ENCODE results near the gene ACTL7B. TPM values are rescaled to one million over a fixed set of nuclear protein-coding genes. Genes with fewer than 3 reads are reported as not detected.

Gene ACTL7B
- polyA plus RNA-seq, 3 donors: 0.05 TPM; not detected in 2

GRCh38 chr9:108816037-108816436 is 39.7 kb downstream of the ACTL7B start:
- Histone ChIP-seq H3K4me2 (replicated peaks; ENCODE audit: extremely low read depth, low read length, poor library complexity, severe bottlenecking) (peak overlapping the region; percentile 62), H3K79me2 (ENCODE audit: insufficient read depth, low read length) (no peaks in the 10 kb centered on the region), H3K4me3 (replicated peaks in 1 of 3; ENCODE audit: low read depth in 2 of 3, low read length in 3 of 3) (peak overlapping the region in 1 of 3 experiments; percentile 57), H3K36me3 (replicated peaks in 1 of 2; ENCODE audit: control insufficient read depth in 1 of 2, insufficient read depth in 2 of 2, low read length in 2 of 2) (no peaks in the 10 kb centered on the region), H3K27me3 (ENCODE audit: control insufficient read depth in 2 of 2, insufficient read depth in 2 of 2, low read length in 2 of 2) (no peaks in the 10 kb centered on the region), H3K9me3 (replicated peaks in 1 of 2; ENCODE audit: control insufficient read depth in 1 of 2, insufficient read depth in 1 of 2, low read length in 2 of 2) (no peaks in the 10 kb centered on the region), H4K20me1 (ENCODE audit: insufficient read depth, low read length) (no peaks in the 10 kb centered on the region), H2AFZ (ENCODE audit: insufficient read depth, low read depth, low read length, poor library complexity, severe bottlenecking) (peak overlapping the region; percentile 58), H3K4me1 (ENCODE audit: control insufficient read depth in 1 of 2, insufficient read depth in 2 of 2, low read length in 2 of 2) (peaks cover 44 to 61% of the 10 kb centered on the region in 2 donors), H3K27ac (ENCODE audit: low read depth in 1 of 2, low read length in 2 of 2) (peak overlapping the region in 1 of 2 donors; percentile 38), H3K9ac (ENCODE audit: insufficient read depth, low read length, poor library complexity, severe bottlenecking) (no peak overlapping the region)
- 0% methylated on average over 4 of the region's 10 CpGs for WGBS (ENCODE audit: insufficient coverage)
- peak; percentile 37 to 46 (median 41) for DNase-seq
- Mint-ChIP-seq H3K4me1 (peaks cover 48% of the 10 kb centered on the region), H3K9me3 (peaks cover 1 to 14% (median 6%) of the 10 kb centered on the region in 7 donors), H3K27me3 (ENCODE audit: low read depth in 3 of 3) (peaks cover 0 to 2% (median 2%) of the 10 kb centered on the region in 3 donors), H3K4me3 (peak overlapping the region; percentile 57 to 77), H3K36me3 (peaks cover 0 to 4% of the 10 kb centered on the region in 2 donors), H3K27ac (peak overlapping the region; percentile 24 to 83 (median 50))
- intact Hi-C loops (cut with micrococcal nuclease): no loop called here
- no peak for TF ChIP-seq CTCF (IDR thresholded peaks at IDR 0.05)

GRCh38 chr9:108815156-108815555 is 40.6 kb downstream of the ACTL7B start:
- WGBS (ENCODE audit: insufficient coverage): 87% methylated on average over 3 of the region's 3 CpGs

More at GRCh38 chr9:108815156-108815555, 40.6 kb downstream of the ACTL7B start:
- peaks cover 0 to 4% of the 10 kb centered on the region in 2 donors for H3K36me3 Mint-ChIP-seq
- Histone ChIP-seq H3K79me2 (ENCODE audit: insufficient read depth, low read length) (no peaks in the 10 kb centered on the region), H3K9ac (ENCODE audit: insufficient read depth, low read length, poor library complexity, severe bottlenecking) (no peak overlapping the region), H4K20me1 (ENCODE audit: insufficient read depth, low read length) (no peaks in the 10 kb centered on the region), H3K4me2 (replicated peaks; ENCODE audit: extremely low read depth, low read length, poor library complexity, severe bottlenecking) (no peak overlapping the region), H3K4me1 (ENCODE audit: control insufficient read depth in 1 of 2, insufficient read depth in 2 of 2, low read length in 2 of 2) (peaks cover 39 to 52% of the 10 kb centered on the region in 2 donors), H3K27me3 (ENCODE audit: control insufficient read depth in 2 of 2, insufficient read depth in 2 of 2, low read length in 2 of 2) (no peaks in the 10 kb centered on the region), H3K4me3 (replicated peaks in 1 of 3; ENCODE audit: low read depth in 2 of 3, low read length in 3 of 3) (no peak overlapping the region), H3K27ac (ENCODE audit: low read depth in 1 of 2, low read length in 2 of 2) (no peak overlapping the region), H3K36me3 (replicated peaks in 1 of 2; ENCODE audit: control insufficient read depth in 1 of 2, insufficient read depth in 2 of 2, low read length in 2 of 2) (no peaks in the 10 kb centered on the region), H3K9me3 (replicated peaks in 1 of 2; ENCODE audit: control insufficient read depth in 1 of 2, insufficient read depth in 1 of 2, low read length in 2 of 2) (no peaks in the 10 kb centered on the region), H2AFZ (ENCODE audit: insufficient read depth, low read depth, low read length, poor library complexity, severe bottlenecking) (no peak overlapping the region)
- no peak for TF ChIP-seq CTCF (IDR thresholded peaks at IDR 0.05)
- no peak overlapping the region for H3K4me3 Mint-ChIP-seq
- peaks cover 40% of the 10 kb centered on the region for H3K4me1 Mint-ChIP-seq
- intact Hi-C loops (cut with micrococcal nuclease): no loop called here
- peaks cover 1 to 14% (median 6%) of the 10 kb centered on the region in 7 donors for H3K9me3 Mint-ChIP-seq
- H3K27me3 Mint-ChIP-seq (ENCODE audit: low read depth in 3 of 3): peaks cover 0 to 2% (median 0%) of the 10 kb centered on the region in 3 donors
- H3K27ac Mint-ChIP-seq: no peak overlapping the region
- no peak for DNase-seq

All from CD14-positive monocyte (primary cell).